Measurements from ENCODE around the gene ROR1. TPM values are rescaled to one million over a fixed set of nuclear protein-coding genes. Genes with fewer than 3 reads are reported as not detected.

The ROR1 gene
- total RNA-seq, 4 donors from 2014 or later = 0.73 to 2.6 (median 1.4) TPM

DNA sequence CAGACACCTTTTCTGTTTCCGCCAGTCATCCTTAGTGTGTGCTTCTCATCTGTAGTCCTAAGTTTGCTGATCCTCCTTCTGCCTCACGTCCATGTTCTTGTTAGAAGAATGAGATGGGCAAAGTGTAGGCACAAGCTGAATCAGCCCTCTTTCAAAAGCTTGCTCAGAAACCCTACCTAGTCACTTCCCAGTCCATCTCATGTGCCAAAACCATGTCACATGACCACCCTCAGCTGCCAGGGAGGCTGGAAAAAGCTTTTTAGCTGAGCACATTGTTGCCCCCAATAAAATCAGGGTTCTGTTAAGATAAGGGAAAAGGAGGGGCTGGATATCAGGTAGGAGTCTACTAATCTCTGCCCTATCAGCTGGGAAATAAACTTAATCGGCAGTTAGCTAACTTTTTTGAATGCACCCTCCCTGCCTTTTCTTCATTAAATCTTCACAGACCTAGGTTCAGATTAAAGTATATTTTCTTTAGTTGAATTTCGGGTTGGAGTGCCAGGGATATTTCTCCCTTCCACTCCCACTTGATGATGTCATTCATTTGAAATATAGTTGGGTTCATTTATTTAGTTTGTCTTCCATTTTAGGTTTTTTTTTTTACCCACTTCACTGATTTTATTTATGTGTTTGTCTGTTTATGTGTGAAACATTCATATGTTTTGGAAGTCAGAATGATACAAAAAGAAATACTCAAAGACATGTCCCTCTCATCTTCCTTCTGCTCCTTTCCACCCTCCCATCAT is 129.2 kb downstream of the ROR1 start:
- no peaks in the 10 kb centered on the region for H3K4me1 ChIP-seq
- no peaks in the 10 kb centered on the region for H3K9me3 ChIP-seq
- H3K4me3 ChIP-seq (replicated peaks in 1 of 3) = no peak overlapping the region
- no peak overlapping the region for H3K27ac ChIP-seq
- TF ChIP-seq POLR2A (IDR thresholded peaks at IDR 0.05) = no peak
- TF ChIP-seq, protein P1, sequence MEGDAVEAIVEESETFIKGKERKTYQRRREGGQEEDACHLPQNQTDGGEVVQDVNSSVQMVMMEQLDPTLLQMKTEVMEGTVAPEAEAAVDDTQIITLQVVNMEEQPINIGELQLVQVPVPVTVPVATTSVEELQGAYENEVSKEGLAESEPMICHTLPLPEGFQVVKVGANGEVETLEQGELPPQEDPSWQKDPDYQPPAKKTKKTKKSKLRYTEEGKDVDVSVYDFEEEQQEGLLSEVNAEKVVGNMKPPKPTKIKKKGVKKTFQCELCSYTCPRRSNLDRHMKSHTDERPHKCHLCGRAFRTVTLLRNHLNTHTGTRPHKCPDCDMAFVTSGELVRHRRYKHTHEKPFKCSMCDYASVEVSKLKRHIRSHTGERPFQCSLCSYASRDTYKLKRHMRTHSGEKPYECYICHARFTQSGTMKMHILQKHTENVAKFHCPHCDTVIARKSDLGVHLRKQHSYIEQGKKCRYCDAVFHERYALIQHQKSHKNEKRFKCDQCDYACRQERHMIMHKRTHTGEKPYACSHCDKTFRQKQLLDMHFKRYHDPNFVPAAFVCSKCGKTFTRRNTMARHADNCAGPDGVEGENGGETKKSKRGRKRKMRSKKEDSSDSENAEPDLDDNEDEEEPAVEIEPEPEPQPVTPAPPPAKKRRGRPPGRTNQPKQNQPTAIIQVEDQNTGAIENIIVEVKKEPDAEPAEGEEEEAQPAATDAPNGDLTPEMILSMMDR (IDR thresholded peaks at IDR 0.05) = no peak
- no peaks in the 10 kb centered on the region for H3K36me3 ChIP-seq
- WGBS, 2 donors = 68 to 76% methylated on average over 3 to 4 of the region's 4 CpGs
- peak in 1 of 2 donors; percentile 7 for DNase-seq
- H3K27me3 ChIP-seq = no peaks in the 10 kb centered on the region
- intact Hi-C loops (cut with DNase I) = no loop called here

DNA sequence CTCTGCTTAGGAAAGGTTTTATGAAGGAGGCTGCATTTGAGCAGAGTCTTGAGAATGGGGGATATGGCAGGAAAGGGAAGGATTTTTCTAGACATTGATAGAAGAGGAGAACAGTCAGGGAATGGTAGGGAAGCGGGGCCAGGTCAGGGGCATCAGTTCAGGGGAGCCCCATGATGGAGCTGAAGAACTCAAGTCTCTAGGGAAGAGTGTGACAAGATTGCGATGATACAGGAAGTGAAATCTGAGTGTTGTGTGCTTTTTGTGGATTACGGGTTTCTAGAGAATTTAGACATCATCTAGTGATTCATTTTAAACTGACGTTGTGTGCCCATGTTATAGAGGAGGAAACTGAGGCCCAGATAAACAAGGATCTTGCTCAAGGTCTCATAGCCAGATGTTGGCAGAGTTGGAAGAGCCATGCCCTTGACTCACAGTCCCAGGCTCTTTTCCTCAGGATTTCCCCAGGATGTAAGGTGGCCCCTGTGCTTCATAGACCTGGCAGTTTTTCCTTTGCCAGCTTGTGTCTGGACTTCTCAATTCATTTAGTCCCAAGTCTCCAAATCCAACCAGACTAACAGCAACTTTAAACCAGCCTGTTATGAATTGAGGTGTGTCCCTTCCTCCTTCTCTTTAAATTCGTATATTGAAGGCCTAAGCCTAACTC is 130.3 kb downstream of the ROR1 start:
- TF ChIP-seq, protein P1 (IDR thresholded peaks at IDR 0.05) = no peak
- TF ChIP-seq POLR2A (IDR thresholded peaks at IDR 0.05) = no peak
- Histone ChIP-seq H3K9me3 (no peaks in the 10 kb centered on the region), H3K4me1 (no peaks in the 10 kb centered on the region), H3K36me3 (no peaks in the 10 kb centered on the region), H3K4me3 (replicated peaks in 1 of 3) (no peak overlapping the region), H3K27ac (no peak overlapping the region), H3K27me3 (no peaks in the 10 kb centered on the region)
- intact Hi-C loops (cut with DNase I) = no loop called here
- WGBS, 2 donors = 83 to 90% methylated on average over 5 of the region's 5 CpGs
- no peak for DNase-seq

DNA sequence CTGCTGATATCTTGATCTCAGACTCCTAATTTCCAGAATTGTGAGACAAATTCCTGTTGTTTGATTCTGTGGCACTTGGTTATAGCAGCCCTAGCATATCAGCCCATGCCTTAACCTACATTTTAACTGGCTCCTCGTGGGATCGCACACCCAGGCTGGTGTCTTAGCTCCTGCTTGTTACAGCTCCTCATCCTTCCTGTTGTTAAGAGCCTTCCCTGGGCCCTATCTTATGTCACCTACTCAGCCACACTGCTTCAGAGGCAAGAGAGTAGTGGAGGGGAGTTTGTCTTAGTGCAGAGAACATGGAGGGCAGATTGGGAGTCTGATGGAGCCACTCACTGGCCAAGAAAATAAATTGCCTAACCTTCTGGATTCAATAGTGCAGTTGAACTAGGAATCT is 131.0 kb downstream of the ROR1 start:
- H3K27me3 ChIP-seq = no peaks in the 10 kb centered on the region
- no peak for TF ChIP-seq POLR2A (IDR thresholded peaks at IDR 0.05)
- TF ChIP-seq, protein P1 (IDR thresholded peaks at IDR 0.05) = no peak
- intact Hi-C loops (cut with DNase I) = no loop called here
- WGBS, 2 donors = 90 to 95% methylated on average over 2 of the region's 2 CpGs
- H3K27ac ChIP-seq = no peak overlapping the region
- H3K4me3 ChIP-seq (replicated peaks in 1 of 3) = no peak overlapping the region
- DNase-seq = no peak
- no peaks in the 10 kb centered on the region for H3K9me3 ChIP-seq
- H3K36me3 ChIP-seq = no peaks in the 10 kb centered on the region
- no peaks in the 10 kb centered on the region for H3K4me1 ChIP-seq

DNA sequence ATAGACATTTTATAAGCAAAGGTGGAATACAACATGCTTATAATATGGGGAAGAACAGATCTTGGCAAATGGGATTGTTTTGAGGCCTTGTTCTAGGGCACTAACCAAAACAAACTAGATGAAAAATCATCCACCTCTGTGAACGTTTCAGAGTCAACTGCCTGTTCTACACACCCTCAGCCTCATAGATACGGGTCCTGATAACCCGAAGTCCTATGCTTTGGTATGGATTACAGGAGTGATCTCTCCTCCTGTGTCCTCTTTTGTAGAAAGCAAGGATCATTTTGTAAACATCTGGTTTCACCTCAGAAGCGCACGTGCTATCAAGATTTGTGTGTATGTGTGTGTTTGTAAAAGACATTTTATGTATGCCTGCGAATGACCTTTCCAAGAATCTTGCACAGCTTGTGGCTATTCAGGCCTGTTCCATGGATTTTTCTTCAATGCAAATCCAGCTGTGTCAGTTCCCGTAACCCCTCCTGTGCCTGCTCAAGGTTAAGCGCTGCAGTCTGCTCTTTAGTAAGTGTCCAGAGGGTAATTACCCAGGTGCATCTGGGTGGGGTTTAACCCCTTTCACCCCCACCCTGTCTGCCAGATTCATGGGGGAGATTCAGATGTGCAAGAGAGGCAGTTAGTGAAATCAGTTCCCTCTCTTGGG is 132.4 kb downstream of the ROR1 start:
- intact Hi-C loops (cut with DNase I) = no loop called here
- Histone ChIP-seq H3K9me3 (no peaks in the 10 kb centered on the region), H3K27ac (no peak overlapping the region), H3K27me3 (no peaks in the 10 kb centered on the region), H3K4me1 (no peaks in the 10 kb centered on the region), H3K4me3 (replicated peaks in 1 of 3) (no peak overlapping the region), H3K36me3 (no peaks in the 10 kb centered on the region)
- TF ChIP-seq, protein P1 (IDR thresholded peaks at IDR 0.05) = no peak
- no peak for TF ChIP-seq POLR2A (IDR thresholded peaks at IDR 0.05)
- DNase-seq = no peak
- 79 to 81% methylated on average over 8 of the region's 8 CpGs for WGBS, 2 donors

DNA sequence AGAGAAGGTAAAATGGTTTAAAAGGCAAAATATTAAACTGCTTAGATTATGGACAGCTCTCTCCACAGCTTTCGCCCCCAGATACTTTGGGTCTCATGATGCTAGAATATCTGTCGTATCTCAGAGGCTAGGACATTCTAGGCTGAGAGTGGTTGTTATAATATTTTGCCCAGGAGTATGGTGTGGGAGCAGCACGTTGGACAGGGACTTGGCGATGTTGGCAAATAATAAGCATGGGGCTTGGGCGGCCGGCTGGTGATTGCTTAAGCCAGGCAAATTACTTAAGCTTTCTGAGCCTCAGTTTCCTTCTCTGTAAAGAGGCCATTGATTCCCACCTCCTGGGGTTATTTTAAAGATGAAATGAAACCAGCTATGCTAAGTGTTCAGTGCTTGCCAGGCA is 133.2 kb downstream of the ROR1 start:
- TF ChIP-seq, protein P1 (IDR thresholded peaks at IDR 0.05) = no peak
- TF ChIP-seq POLR2A (IDR thresholded peaks at IDR 0.05) = no peak
- intact Hi-C loops (cut with DNase I) = no loop called here
- H3K4me3 ChIP-seq (replicated peaks in 1 of 3) = no peak overlapping the region
- 89 to 94% methylated on average over 6 of the region's 6 CpGs for WGBS, 2 donors
- no peak for DNase-seq
- no peaks in the 10 kb centered on the region for H3K4me1 ChIP-seq
- H3K36me3 ChIP-seq = no peaks in the 10 kb centered on the region
- no peaks in the 10 kb centered on the region for H3K9me3 ChIP-seq
- H3K27me3 ChIP-seq = no peaks in the 10 kb centered on the region
- H3K27ac ChIP-seq = no peak overlapping the region

All from thyroid gland (tissue), 4 donors.